K562 (cell line): ENCODE measurements around the gene PRSS22. TPM values are rescaled to one million over a fixed set of nuclear protein-coding genes. Genes with fewer than 3 reads are reported as not detected.

Experiments
- AFF4 ChIP-seq: sonication (generic); formaldehyde crosslinking; IDR thresholded peaks from 2 replicates; pipeline ENCODE4 v1.8.0; 2023; ENCODE audit warnings: mild to moderate bottlenecking, missing genetic modification reagents
- C11orf30 ChIP-seq: fragments of 450-650 bp; IDR thresholded peaks from 2 replicates; pipeline ENCODE4 v1.6.1; 2016; ENCODE audit warnings: low read depth, mild to moderate bottlenecking
- CTCFL ChIP-seq: IDR thresholded peaks from 2 replicates; pipeline ENCODE4 v1.6.1; 2011; ENCODE audit warnings: borderline replicate concordance, low read depth, mild to moderate bottlenecking, moderate library complexity, low read length; ENCODE audit not compliant: insufficient read depth, poor library complexity, severe bottlenecking
- ETV1 ChIP-seq: fragments of 450-650 bp; conservative IDR thresholded peaks from 2 replicates; pipeline ENCODE4 v1.6.1; 2016; ENCODE audit warnings: missing genetic modification characterization, control low read depth, low read depth, missing compliant biosample characterization
- GATA2 ChIP-seq: sonication (generic); formaldehyde crosslinking; IDR thresholded peaks from 2 replicates; pipeline ENCODE4 v1.4.0; 2020; ENCODE audit warnings: mild to moderate bottlenecking, missing genetic modification reagents
- HDAC1 ChIP-seq, 2 experiments: fragments of 450-650 bp; IDR thresholded peaks; 2 replicates each; pipeline ENCODE4 v1.6.1; 2016 to 2017; ENCODE audit warnings: inconsistent platforms in 1 of 2, mild to moderate bottlenecking in 1 of 2, moderate library complexity in 1 of 2
- MAZ ChIP-seq, 2 experiments: fragments of 450-650 bp in 1 of 2; sonication (generic) in 1 of 2; formaldehyde crosslinking; IDR thresholded peaks in 1 of 2; conservative IDR thresholded peaks in 1 of 2; 2 replicates each; pipeline versions ENCODE4 v1.4.0 to v1.5.0; 2020; ENCODE audit warnings: mild to moderate bottlenecking in 1 of 2, missing genetic modification reagents in 1 of 2
- RREB1 ChIP-seq: fragments of 250-450 bp; sonication (Bioruptor Pico); IDR thresholded peaks from 2 replicates; pipeline ENCODE4 v1.4.0; 2020
- SMAD4 ChIP-seq: fragments of 250-450 bp; sonication (Bioruptor Pico); conservative IDR thresholded peaks from 2 replicates; pipeline ENCODE4 v1.8.0; 2021; ENCODE audit warnings: inconsistent platforms, mild to moderate bottlenecking, moderate library complexity
- ZKSCAN1 ChIP-seq: fragments of 150-350 bp; IDR thresholded peaks from 2 replicates; pipeline ENCODE4 v1.6.1; 2016; ENCODE audit warnings: low read depth, low read length
- ZNF311 ChIP-seq: fragments of 250-450 bp; sonication (Bioruptor Pico); IDR thresholded peaks from 2 replicates; pipeline ENCODE4 v1.4.0; 2020; ENCODE audit warnings: mild to moderate bottlenecking, moderate library complexity
- ZNF639 ChIP-seq, 2 experiments: fragments of 200-800 bp in 1 of 2; sonication (Bioruptor generic) in 1 of 2; sonication (generic) in 1 of 2; formaldehyde crosslinking in 1 of 2; IDR thresholded peaks in 1 of 2; conservative IDR thresholded peaks in 1 of 2; 2 replicates each; pipeline versions ENCODE4 v1.5.0 to v1.6.1; 2016 to 2020; ENCODE audit warnings: missing compliant biosample characterization in 1 of 2, missing genetic modification characterization in 1 of 2, missing genetic modification reagents in 1 of 2
- polyA plus RNA-seq, 8 experiments: library from polyadenylated mRNA; depleted of rRNA in 4 of 8; stranded (reverse) in 5 of 8; unstranded in 3 of 8; fragments of >200 nt; fragmentation: Nextera tagmentation in 2 of 8; fragmentation: Illumina TruSeq in 1 of 8; extraction: Ambion mirVana in 2 of 8; extraction: Trizol in 1 of 8; gene quantifications; 2 replicates each; pipeline versions ENCODE4 v1.2.1 to v1.2.3, GENCODE V29; 2011 to 2014; ENCODE audit warnings: inconsistent platforms in 1 of 8, missing spikeins in 1 of 8
- total RNA-seq, 7 experiments: library from RNA; depleted of rRNA in 6 of 7; stranded (reverse); fragments of >200 nt in 6 of 7; fragmentation: Illumina TruSeq in 2 of 7; extraction: Trizol in 2 of 7; gene quantifications; 2 replicates each; pipeline versions ENCODE4 v1.2.1 to v1.2.3, GENCODE V29; 2011 to 2021; ENCODE audit warnings: low replicate concordance in 1 of 7

Gene PRSS22
- total and polyA plus RNA-seq, 9 of the 15 experiments (the other 6 are each of a cell fraction or from before 2014, with no cell fraction given) = 0.13 to 0.42 TPM; not detected in 7

DNA sequence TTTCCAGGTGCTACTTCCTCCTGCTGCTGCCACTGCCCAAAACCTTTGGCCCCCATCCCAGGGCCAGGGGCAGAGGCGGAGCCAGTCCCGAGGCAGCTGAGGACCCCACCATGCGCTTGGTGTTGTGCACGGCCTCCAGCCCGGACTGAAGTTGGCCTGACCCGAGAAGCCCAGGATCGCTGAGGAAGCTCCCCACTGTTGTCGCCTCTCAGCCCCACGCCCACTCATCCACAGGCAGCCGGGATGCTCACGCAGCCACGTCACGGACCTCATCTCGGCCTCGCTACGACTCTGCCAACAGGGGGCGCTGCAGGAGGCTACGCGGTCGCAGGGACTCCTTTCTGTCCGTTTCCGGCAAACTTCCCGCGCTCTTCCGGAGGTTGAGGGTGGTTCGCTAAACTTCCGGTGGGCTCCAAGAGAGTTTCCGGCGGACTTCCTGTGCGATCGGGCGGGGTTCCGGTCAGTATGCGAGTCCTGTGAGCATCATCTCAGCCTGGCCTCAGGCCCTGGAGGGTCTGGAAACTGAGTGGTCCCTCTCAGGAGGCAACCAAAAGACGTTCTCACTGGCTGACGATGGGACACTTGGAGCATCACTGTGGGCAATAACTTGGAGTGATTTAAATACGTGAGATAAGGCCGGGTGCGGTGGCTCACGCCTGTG lies 15.5 kb downstream of the PRSS22 start (continued):
- TF ChIP-seq ZNF639 (CRISPR knock-in tag; conservative IDR thresholded peaks at IDR 0.05 in 1 of 2, IDR thresholded peaks at IDR 0.05 in 1 of 2) (0 out of 4 replicates have a peak, but pooled peaks of 1 of the 2 experiments have one; percentile 31), ZNF311 (CRISPR knock-in tag) (no peak), MAZ (CRISPR knock-in tag; conservative IDR thresholded peaks at IDR 0.05 in 1 of 2, IDR thresholded peaks at IDR 0.05 in 1 of 2) (peak; percentile 64 to 98; a peak in 3 of 4 replicates), C11orf30 (peak; percentile 32; the same call in 1 of the 2 replicates), SMAD4 (CRISPR knock-in tag) (0 out of 2 replicates have a peak, but pooled peaks have one; percentile 24), CTCFL (peak; percentile 95), GATA2 (CRISPR knock-in tag) (no peak), AFF4 (CRISPR knock-in tag) (no peak), ZKSCAN1 (no peak), ETV1 (peak; percentile 67; the same call in 1 of the 2 replicates), RREB1 (CRISPR knock-in tag) (0 out of 2 replicates have a peak, but pooled peaks have one; percentile 43), HDAC1 (IDR thresholded peaks at IDR 0.05) (peak in 1 of 2 experiments; percentile 28; a peak in 1 of 4 replicates)
